GM12875 (cell line): Measurements from ENCODE around the gene SLC29A4.

ENCODE experiments used
- H3K4me3 ChIP-seq: one replicate; pipeline ENCODE4 v1.5.1; 2011; ENCODE audit warnings: low read depth, low read length, control low read depth
- TF ChIP-seq, protein P1 (sequence below): IDR thresholded peaks from 2 replicates; pipeline ENCODE4 v1.5.1; 2011; ENCODE audit warnings: low read depth, mild to moderate bottlenecking, control low read depth, inconsistent platforms, low read length, moderate library complexity, borderline replicate concordance; ENCODE audit not compliant: insufficient read depth

SLC29A4 gene

DNA sequence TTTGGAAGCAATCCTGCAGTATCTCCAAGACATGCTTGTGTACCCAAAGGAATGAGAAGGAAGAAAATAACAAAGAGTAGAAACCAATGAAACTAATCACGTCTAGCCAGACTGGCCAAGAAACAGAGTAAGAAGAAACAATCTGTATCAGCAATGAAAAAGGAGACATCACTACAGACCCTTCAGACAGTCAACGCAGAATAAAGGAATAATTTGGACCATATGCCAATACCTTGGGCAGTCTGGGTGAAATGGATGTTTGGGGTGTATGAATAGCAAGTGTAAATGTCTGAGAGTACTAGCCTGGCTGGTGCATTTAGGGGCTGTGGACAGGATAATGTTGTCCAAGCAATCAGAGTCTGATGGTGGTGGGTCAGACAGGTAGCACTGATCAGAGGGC, 61.1 kb downstream of the SLC29A4 start:
- no peak overlapping the region for H3K4me3 ChIP-seq
- TF ChIP-seq, protein P1, sequence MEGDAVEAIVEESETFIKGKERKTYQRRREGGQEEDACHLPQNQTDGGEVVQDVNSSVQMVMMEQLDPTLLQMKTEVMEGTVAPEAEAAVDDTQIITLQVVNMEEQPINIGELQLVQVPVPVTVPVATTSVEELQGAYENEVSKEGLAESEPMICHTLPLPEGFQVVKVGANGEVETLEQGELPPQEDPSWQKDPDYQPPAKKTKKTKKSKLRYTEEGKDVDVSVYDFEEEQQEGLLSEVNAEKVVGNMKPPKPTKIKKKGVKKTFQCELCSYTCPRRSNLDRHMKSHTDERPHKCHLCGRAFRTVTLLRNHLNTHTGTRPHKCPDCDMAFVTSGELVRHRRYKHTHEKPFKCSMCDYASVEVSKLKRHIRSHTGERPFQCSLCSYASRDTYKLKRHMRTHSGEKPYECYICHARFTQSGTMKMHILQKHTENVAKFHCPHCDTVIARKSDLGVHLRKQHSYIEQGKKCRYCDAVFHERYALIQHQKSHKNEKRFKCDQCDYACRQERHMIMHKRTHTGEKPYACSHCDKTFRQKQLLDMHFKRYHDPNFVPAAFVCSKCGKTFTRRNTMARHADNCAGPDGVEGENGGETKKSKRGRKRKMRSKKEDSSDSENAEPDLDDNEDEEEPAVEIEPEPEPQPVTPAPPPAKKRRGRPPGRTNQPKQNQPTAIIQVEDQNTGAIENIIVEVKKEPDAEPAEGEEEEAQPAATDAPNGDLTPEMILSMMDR, result no peak

DNA sequence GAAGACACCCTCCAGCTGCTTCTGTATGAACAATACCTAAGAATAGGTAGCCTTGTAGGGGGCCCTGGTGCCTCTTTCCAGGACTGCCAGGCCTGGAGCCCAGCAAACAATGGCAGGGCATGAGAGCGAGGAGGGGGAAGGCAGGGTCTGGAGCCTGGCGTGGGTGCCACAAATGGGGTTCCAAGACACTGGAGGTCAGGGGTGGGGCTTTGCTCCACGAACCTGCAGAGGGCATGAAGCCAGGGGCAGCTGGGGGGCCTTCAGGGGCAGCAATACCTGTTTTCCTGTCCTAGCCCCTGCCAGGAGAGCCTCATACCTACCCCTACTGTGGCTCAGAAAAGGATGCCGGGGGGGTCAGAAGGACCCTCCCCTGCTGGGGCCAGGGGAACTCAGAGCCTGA, 61.6 kb downstream of the SLC29A4 start:
- TF ChIP-seq, protein P1, result no peak
- no peak overlapping the region for H3K4me3 ChIP-seq

GRCh38 chr7:5345171-5345570, 62.4 kb downstream of the SLC29A4 start:
- TF ChIP-seq, protein P1, result no peak

GRCh38 chr7:5345671-5346070, 62.9 kb downstream of the SLC29A4 start:
- TF ChIP-seq, protein P1, result no peak
- H3K4me3 ChIP-seq, result no peak overlapping the region

More at GRCh38 chr7:5345171-5345570, 62.4 kb downstream of the SLC29A4 start:
- no peak overlapping the region for H3K4me3 ChIP-seq

DNA sequence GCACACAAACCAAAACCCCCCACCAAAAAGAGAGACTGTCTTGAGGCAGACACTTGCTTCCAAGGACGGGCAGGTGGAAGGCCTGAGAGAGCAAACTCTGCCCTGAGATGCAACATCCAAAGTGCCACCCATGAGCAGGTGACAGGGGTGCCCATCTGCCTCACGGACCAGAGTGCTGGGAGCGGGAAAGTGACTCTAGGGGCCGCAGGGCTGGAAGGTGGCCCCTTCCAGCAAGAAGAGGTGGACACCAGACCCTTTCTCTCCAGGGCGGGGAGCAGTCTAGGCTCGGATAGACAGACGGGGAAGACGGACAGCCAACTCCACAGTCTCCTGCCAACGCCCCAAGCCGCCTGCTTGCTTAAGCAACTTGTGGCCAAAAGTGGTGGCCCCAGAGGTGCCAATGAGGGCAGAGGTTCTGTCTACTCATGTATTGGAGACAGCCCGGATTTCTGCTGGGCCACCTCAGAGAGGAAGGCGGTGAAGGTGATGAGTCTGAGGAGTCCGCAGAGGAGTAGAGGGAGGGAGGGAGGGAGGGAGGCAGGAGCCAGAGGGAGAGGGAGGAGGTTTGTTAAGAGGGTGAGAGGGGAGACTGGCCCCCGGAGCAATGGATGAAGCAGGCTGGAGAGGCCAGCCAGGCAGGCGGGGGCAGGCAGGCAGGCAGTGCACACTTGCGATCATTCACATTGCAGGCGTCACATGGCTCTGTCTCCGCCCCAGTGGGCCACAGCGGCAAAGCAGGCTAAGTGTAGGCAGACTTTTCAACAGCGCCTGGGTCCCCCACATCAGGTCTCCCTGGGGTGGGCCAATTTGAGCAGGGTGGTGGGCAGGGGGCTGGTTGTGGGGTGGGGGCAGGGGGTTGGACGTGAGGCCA, 65.6 kb downstream of the SLC29A4 start:
- TF ChIP-seq, protein P1, result no peak

GRCh38 chr7:5349005-5349380, 66.2 kb downstream of the SLC29A4 start:
- H3K4me3 ChIP-seq, result no peak overlapping the region
- TF ChIP-seq, protein P1, result no peak

More for the DNA sequence above, 65.6 kb downstream of the SLC29A4 start:
- no peak overlapping the region for H3K4me3 ChIP-seq
